SK-N-SH (cell line): ENCODE results near the gene C22orf42. TPM values are rescaled to one million over a fixed set of nuclear protein-coding genes. Genes with fewer than 3 reads are reported as not detected.
A peak's percentile ranks its signal among the peaks of the same experiment; 100 is the strongest.

ENCODE experiments used
- CTCF ChIA-PET: fragments of 300-600, 350-600 bp; formaldehyde crosslinking; extraction: SDS; loops from one replicate; lab custom pipeline; 2021; lab: Yijun Ruan, JAX
- POLR2A ChIA-PET: fragments of 350-600 bp; sonication (Branson Sonifier 250); formaldehyde crosslinking; extraction: SDS; loops from one replicate; lab custom pipeline; 2020; ENCODE audit warnings: antibody characterized with exemption, inconsistent platforms; lab: Yijun Ruan, JAX
- DNase-seq: peaks from one replicate; pipeline ENCODE4 v3.0.0; 2012
- H2AFZ ChIP-seq: fragments of 200-600 bp; sonication (generic); 2 replicates; pipeline ENCODE4 v1.8.1; 2016; ENCODE audit warnings: antibody characterized with exemption, mild to moderate bottlenecking, low read depth
- H3F3A ChIP-seq: fragments of 200-600 bp; sonication (generic); replicated peaks from 2 replicates; pipeline ENCODE3; 2016; ENCODE audit warnings: antibody characterized with exemption, mild to moderate bottlenecking; ENCODE audit not compliant: insufficient read depth
- H3K27ac ChIP-seq, 2 experiments: fragments of 200-500 bp in 1 of 2; fragments of 200-600 bp in 1 of 2; sonication (Bioruptor generic) in 1 of 2; sonication (generic), shearing (Covaris generic) in 1 of 2; 2 replicates each; pipeline versions ENCODE4 v1.5.1 to v1.6.1; 2014 to 2016; ENCODE audit warnings: low read depth in 2 of 2, inconsistent platforms in 1 of 2, low read length in 1 of 2, mild to moderate bottlenecking in 1 of 2, mixed read lengths in 1 of 2
- H3K27me3 ChIP-seq: fragments of 200-600 bp; sonication (generic), shearing (Covaris generic); 2 replicates; pipeline ENCODE4 v1.6.1; 2016; ENCODE audit warnings: mixed run types; ENCODE audit not compliant: insufficient read depth
- H3K36me3 ChIP-seq, 2 experiments: fragments of 200-500 bp in 1 of 2; fragments of 200-600 bp in 1 of 2; sonication (Bioruptor generic) in 1 of 2; sonication (generic) in 1 of 2; replicated peaks in 1 of 2; 2 replicates each; pipeline versions ENCODE3 to v1.5.1; 2014 to 2016; ENCODE audit warnings: low read length in 1 of 2, mild to moderate bottlenecking in 1 of 2; ENCODE audit not compliant: insufficient read depth in 2 of 2, control insufficient read depth in 1 of 2
- H3K4me1 ChIP-seq, 2 experiments: fragments of 200-500 bp in 1 of 2; fragments of 200-600 bp in 1 of 2; sonication (Bioruptor generic) in 1 of 2; sonication (generic), shearing (Covaris generic) in 1 of 2; 2 replicates each; pipeline versions ENCODE4 v1.5.1 to v1.6.1; 2014 to 2016; ENCODE audit warnings: low read depth in 1 of 2, low read length in 1 of 2, mixed run types in 1 of 2; ENCODE audit not compliant: insufficient read depth in 2 of 2, control insufficient read depth in 1 of 2
- H3K4me2 ChIP-seq: fragments of 200-600 bp; sonication (generic), shearing (Covaris generic); 2 replicates; pipeline ENCODE4 v1.6.1; 2017; ENCODE audit warnings: mixed run types
- H3K4me3 ChIP-seq, 2 experiments: fragments of 200-500 bp in 1 of 2; fragments of 200-600 bp in 1 of 2; sonication (Bioruptor generic) in 1 of 2; sonication (generic), shearing (Covaris generic) in 1 of 2; 2 replicates each; pipeline versions ENCODE4 v1.5.1 to v1.8.1; 2014 to 2016; ENCODE audit warnings: low read depth in 2 of 2, inconsistent platforms in 1 of 2, low read length in 1 of 2, mild to moderate bottlenecking in 1 of 2, mixed read lengths in 1 of 2, moderate library complexity in 1 of 2
- H3K79me2 ChIP-seq: fragments of 200-600 bp; sonication (generic); 2 replicates; pipeline ENCODE4 v1.8.1; 2017; ENCODE audit warnings: mild to moderate bottlenecking; ENCODE audit not compliant: insufficient read depth
- H3K9ac ChIP-seq: fragments of 200-600 bp; sonication (generic); 2 replicates; pipeline ENCODE4 v1.6.1; 2017; ENCODE audit warnings: mixed run types
- H3K9me2 ChIP-seq: fragments of 200-600 bp; sonication (generic); 2 replicates; pipeline ENCODE4 v1.6.1; 2017; ENCODE audit warnings: mixed run types
- H3K9me3 ChIP-seq: fragments of 200-600 bp; sonication (generic); 2 replicates; pipeline ENCODE4 v1.6.1; 2017; ENCODE audit warnings: mixed run types, mild to moderate bottlenecking, moderate library complexity
- H4K20me1 ChIP-seq: fragments of 200-600 bp; sonication (generic); 2 replicates; pipeline ENCODE4 v1.6.1; 2017; ENCODE audit warnings: mild to moderate bottlenecking, mixed run types; ENCODE audit not compliant: insufficient read depth
- ELF1 ChIP-seq: IDR thresholded peaks from 2 replicates; pipeline ENCODE4 v1.4.0; 2012
- RAD21 ChIP-seq: IDR thresholded peaks from 2 replicates; pipeline ENCODE4 v1.6.1; 2012; ENCODE audit warnings: mild to moderate bottlenecking, low read length
- YY1 ChIP-seq: IDR thresholded peaks from 2 replicates; pipeline ENCODE4 v1.4.0; 2012; ENCODE audit warnings: low read depth, mild to moderate bottlenecking
- WGBS: methylation state at CpG from one replicate; pipeline ENCODE4 v1.1.6; 2017; ENCODE audit warnings: low lambda C conversion rate; 5-methylcytosine and 5-hydroxymethylcytosine counted together
- polyA plus RNA-seq, 3 experiments: library from polyadenylated mRNA; depleted of rRNA; stranded (reverse); fragments of >200 nt; gene quantifications; 2 replicates each; pipeline ENCODE4 v1.2.3, GENCODE V29; 2012
- TF ChIP-seq, protein P1 (sequence below): fragments of 200-600 bp; sonication (generic); IDR thresholded peaks from 2 replicates; pipeline ENCODE4 v1.6.1; 2017; ENCODE audit warnings: antibody characterized with exemption, mild to moderate bottlenecking, moderate library complexity
- TF ChIP-seq, protein P2 (sequence below): IDR thresholded peaks from 2 replicates; pipeline ENCODE4 v1.6.1; 2012; ENCODE audit warnings: mild to moderate bottlenecking, low read depth, low read length, moderate library complexity

C22orf42 gene
- polyA plus RNA-seq, 1 of the 3 experiments (the other 2 are of a cell fraction), result not detected

DNA sequence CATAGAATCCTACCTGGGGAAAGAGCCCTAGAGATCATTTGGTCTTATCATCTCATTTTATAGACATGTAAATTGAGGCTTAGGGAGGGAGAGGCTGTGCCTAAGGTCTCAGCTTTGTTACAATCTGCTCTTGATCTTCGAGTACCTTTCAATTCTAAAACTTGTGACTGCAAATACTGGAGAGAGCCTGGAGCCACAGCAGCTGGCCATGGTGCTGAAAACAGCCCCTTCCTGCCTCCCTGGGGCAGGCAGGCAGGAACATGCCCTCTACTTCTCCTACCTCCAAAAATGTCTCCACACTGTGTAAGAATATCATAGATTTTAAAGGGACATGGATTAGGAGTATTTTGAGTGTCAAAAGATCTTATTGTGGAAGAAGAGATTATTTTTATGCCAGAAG lies 52.2 kb downstream of the C22orf42 start:
- POLR2A ChIA-PET, result interaction anchor here (0.6 kb wide), 1 partner anchor 517 kb away, joined by 5 read pairs; no protein-coding TSS in a partner anchor

DNA sequence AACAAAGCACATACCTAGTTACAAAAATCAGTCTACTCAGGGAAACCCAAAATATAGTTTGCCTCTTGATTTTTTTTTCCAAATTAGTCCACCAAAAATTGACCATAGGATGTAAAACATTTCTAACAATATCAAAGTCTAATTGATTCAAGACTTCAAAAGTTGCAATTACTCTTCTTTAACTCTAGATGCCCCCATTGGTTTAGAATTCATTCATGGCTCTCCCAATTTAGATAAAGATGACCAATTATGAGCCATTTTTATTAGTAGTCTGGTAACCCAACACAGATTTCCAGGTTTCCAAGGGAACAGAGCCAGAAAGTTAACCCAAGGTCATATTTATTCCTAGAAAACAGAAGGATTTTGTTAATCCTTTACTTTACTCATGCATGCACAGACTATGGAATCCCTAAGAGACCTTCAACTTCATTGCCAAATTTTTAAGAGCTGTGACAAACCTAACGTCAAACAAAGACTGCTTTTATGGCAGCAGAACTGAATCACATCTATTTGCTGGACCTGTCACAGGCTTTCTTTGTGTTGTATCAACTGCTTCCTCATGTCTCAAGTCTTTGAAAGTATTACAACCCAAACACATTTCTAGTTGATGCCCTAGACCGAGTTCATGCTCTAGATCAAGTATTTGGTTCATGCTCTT lies 55.3 kb downstream of the C22orf42 start:
- TF ChIP-seq YY1 (no peak), RAD21 (peak; percentile 74)
- TF ChIP-seq, protein P1, sequence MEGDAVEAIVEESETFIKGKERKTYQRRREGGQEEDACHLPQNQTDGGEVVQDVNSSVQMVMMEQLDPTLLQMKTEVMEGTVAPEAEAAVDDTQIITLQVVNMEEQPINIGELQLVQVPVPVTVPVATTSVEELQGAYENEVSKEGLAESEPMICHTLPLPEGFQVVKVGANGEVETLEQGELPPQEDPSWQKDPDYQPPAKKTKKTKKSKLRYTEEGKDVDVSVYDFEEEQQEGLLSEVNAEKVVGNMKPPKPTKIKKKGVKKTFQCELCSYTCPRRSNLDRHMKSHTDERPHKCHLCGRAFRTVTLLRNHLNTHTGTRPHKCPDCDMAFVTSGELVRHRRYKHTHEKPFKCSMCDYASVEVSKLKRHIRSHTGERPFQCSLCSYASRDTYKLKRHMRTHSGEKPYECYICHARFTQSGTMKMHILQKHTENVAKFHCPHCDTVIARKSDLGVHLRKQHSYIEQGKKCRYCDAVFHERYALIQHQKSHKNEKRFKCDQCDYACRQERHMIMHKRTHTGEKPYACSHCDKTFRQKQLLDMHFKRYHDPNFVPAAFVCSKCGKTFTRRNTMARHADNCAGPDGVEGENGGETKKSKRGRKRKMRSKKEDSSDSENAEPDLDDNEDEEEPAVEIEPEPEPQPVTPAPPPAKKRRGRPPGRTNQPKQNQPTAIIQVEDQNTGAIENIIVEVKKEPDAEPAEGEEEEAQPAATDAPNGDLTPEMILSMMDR, result peak; percentile 55
- TF ChIP-seq, protein P2, sequence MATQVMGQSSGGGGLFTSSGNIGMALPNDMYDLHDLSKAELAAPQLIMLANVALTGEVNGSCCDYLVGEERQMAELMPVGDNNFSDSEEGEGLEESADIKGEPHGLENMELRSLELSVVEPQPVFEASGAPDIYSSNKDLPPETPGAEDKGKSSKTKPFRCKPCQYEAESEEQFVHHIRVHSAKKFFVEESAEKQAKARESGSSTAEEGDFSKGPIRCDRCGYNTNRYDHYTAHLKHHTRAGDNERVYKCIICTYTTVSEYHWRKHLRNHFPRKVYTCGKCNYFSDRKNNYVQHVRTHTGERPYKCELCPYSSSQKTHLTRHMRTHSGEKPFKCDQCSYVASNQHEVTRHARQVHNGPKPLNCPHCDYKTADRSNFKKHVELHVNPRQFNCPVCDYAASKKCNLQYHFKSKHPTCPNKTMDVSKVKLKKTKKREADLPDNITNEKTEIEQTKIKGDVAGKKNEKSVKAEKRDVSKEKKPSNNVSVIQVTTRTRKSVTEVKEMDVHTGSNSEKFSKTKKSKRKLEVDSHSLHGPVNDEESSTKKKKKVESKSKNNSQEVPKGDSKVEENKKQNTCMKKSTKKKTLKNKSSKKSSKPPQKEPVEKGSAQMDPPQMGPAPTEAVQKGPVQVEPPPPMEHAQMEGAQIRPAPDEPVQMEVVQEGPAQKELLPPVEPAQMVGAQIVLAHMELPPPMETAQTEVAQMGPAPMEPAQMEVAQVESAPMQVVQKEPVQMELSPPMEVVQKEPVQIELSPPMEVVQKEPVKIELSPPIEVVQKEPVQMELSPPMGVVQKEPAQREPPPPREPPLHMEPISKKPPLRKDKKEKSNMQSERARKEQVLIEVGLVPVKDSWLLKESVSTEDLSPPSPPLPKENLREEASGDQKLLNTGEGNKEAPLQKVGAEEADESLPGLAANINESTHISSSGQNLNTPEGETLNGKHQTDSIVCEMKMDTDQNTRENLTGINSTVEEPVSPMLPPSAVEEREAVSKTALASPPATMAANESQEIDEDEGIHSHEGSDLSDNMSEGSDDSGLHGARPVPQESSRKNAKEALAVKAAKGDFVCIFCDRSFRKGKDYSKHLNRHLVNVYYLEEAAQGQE, result no peak
- 37% methylated on average over 2 of the region's 2 CpGs for WGBS
- no peak overlapping the region for H3K4me2 ChIP-seq
- 0 out of 2 replicates have a peak, but pooled peaks cover 5% of the 10 kb centered on the region for H3K27me3 ChIP-seq
- no peaks in the 10 kb centered on the region for H3K4me1 ChIP-seq
- H3K79me2 ChIP-seq, result no peaks in the 10 kb centered on the region
- H3K9me3 ChIP-seq, result no peaks in the 10 kb centered on the region
- H3K9ac ChIP-seq, result no peak overlapping the region
- H4K20me1 ChIP-seq, result no peaks in the 10 kb centered on the region
- peak; percentile 42 for DNase-seq
- H3K27ac ChIP-seq, result no peak overlapping the region
- no peak overlapping the region for H3K4me3 ChIP-seq
- H3K36me3 ChIP-seq, result no peaks in the 10 kb centered on the region
- no peaks in the 10 kb centered on the region for H3F3A ChIP-seq
- H2AFZ ChIP-seq, result no peak overlapping the region
- ChIA-PET POLR2A (no interaction called here), CTCF (interaction anchor here (0.6 to 3.0 kb wide), 17 partner anchors 14 to 372 kb away, joined by 3 to 17 read pairs (median 4); no protein-coding TSS in a partner anchor)
- H3K9me2 ChIP-seq, result no peaks in the 10 kb centered on the region

More for the DNA sequence above, 52.2 kb downstream of the C22orf42 start:
- Histone ChIP-seq H3F3A (no peaks in the 10 kb centered on the region), H3K36me3 (no peaks in the 10 kb centered on the region), H3K9me2 (no peaks in the 10 kb centered on the region), H3K27ac (no peak overlapping the region), H3K79me2 (no peaks in the 10 kb centered on the region), H3K4me1 (no peaks in the 10 kb centered on the region), H3K9ac (no peak overlapping the region), H3K9me3 (no peaks in the 10 kb centered on the region), H2AFZ (no peak overlapping the region), H3K4me2 (no peak overlapping the region), H4K20me1 (no peaks in the 10 kb centered on the region), H3K27me3 (0 out of 2 replicates have a peak, but pooled peaks cover 3% of the 10 kb centered on the region), H3K4me3 (no peak overlapping the region)
- CTCF ChIA-PET, result interaction anchor here (1.0 to 1.6 kb wide), 1 partner anchor 159 kb away, joined by 6 read pairs; no protein-coding TSS in a partner anchor
- 0% methylated on average over 1 of the region's 1 CpG for WGBS
- no peak for TF ChIP-seq ELF1
- TF ChIP-seq, protein P2, result peak; percentile 95
- no peak for DNase-seq
